ENCODE results near the gene CNDP1. TPM values are rescaled to one million over a fixed set of nuclear protein-coding genes. Genes with fewer than 3 reads are reported as not detected.

Gene CNDP1
- polyA plus RNA-seq, 1 donor from 2014 or later, result 2.1 TPM

DNA sequence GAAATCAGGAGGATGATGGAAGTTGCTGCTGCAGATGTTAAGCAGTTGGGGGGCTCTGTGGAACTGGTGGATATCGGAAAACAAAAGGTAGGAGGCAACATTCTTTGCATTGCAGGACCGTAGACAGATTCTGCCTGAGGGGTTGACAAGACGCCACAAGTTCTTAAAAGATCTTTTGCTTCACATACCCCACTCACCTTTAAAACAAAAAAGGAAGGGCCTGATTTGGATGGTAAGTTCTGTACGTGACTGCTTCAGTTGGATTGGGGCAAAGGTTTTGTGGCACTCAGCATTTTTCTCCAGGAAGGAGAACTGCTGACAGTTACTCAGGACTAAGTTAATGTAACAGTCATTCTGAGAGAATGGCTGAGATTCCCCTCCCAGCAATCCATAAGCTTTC lies 32.9 kb upstream of the CNDP1 start:
- no peak overlapping the region for H2AFZ ChIP-seq (ENCODE audit: low read depth, low read length)
- H3K9me3 ChIP-seq (ENCODE audit: low read length), result no peaks in the 10 kb centered on the region
- H3K4me2 ChIP-seq (ENCODE audit: low read length), result no peak overlapping the region
- no peaks in the 10 kb centered on the region for H3K27me3 ChIP-seq (ENCODE audit: insufficient read depth, low read depth, low read length)
- no peak overlapping the region for H3K27ac ChIP-seq (ENCODE audit: low read length)
- no peak overlapping the region for H3K4me3 ChIP-seq (ENCODE audit: low read length)
- peaks cover 21% of the 10 kb centered on the region for H3K79me2 ChIP-seq (replicated peaks; ENCODE audit: insufficient read depth, low read length)
- no peaks in the 10 kb centered on the region for H4K20me1 ChIP-seq (ENCODE audit: insufficient read depth)
- H3F3A ChIP-seq (ENCODE audit: insufficient read depth, low read length, poor library complexity, severe bottlenecking), result no peaks in the 10 kb centered on the region
- TF ChIP-seq SMC3 (conservative IDR thresholded peaks at IDR 0.05; ENCODE audit: poor library complexity) (no peak), TAF1 (IDR thresholded peaks at IDR 0.05; ENCODE audit: low read depth) (no peak)
- H3K9me2 ChIP-seq (ENCODE audit: insufficient read depth, low read length), result no peaks in the 10 kb centered on the region
- H3K36me3 ChIP-seq (ENCODE audit: insufficient read depth, low read length), result no peaks in the 10 kb centered on the region
- H3K9ac ChIP-seq (ENCODE audit: low read length), result no peak overlapping the region

DNA sequence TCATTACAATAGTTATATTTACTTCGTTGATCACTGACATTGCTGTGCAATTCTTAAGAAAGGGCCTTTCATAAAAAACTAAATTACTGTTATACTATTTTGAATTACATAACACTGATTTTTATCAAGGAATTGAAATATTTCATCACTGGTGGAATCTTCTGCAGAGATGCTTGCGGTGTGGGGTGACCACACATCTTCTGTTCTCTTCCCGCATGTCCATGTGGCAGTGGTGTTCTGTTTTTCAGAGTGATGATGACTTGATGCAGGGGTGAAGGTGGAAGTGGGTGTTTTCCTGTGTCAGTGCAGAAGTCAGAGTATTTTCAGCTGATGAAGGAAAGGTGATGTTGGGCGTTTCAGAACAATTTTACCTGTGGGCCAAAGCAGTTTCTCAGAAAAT lies 31.2 kb upstream of the CNDP1 start:
- no peaks in the 10 kb centered on the region for H3K9me3 ChIP-seq (ENCODE audit: low read length)
- H3K27ac ChIP-seq (ENCODE audit: low read length), result no peak overlapping the region
- no peaks in the 10 kb centered on the region for H3K36me3 ChIP-seq (ENCODE audit: insufficient read depth, low read length)

DNA sequence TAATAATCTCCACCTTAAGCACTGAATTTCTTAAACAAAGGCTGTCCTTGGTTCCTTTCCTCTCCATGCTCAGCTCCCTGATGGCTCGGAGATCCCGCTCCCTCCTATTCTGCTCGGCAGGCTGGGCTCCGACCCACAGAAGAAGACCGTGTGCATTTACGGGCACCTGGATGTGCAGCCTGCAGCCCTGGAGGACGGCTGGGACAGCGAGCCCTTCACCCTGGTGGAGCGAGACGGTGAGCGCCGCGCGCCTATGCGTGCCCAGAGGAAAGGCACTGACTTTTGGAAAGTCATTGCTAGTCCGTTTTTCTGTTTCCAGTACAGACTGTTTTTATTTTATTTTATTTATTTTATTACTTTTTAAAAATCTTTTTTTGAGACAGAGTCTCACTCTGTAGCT lies 28.5 kb upstream of the CNDP1 start:
- Histone ChIP-seq H4K20me1 (ENCODE audit: insufficient read depth) (no peaks in the 10 kb centered on the region), H3K36me3 (ENCODE audit: insufficient read depth, low read length) (no peaks in the 10 kb centered on the region), H3K79me2 (replicated peaks; ENCODE audit: insufficient read depth, low read length) (no peaks in the 10 kb centered on the region), H3K4me2 (ENCODE audit: low read length) (no peak overlapping the region), H3F3A (ENCODE audit: insufficient read depth, low read length, poor library complexity, severe bottlenecking) (no peaks in the 10 kb centered on the region), H3K27me3 (ENCODE audit: insufficient read depth, low read depth, low read length) (no peaks in the 10 kb centered on the region), H3K4me3 (ENCODE audit: low read length) (no peak overlapping the region), H2AFZ (ENCODE audit: low read depth, low read length) (no peak overlapping the region), H3K9me3 (ENCODE audit: low read length) (no peaks in the 10 kb centered on the region), H3K9me2 (ENCODE audit: insufficient read depth, low read length) (no peaks in the 10 kb centered on the region), H3K27ac (ENCODE audit: low read length) (no peak overlapping the region), H3K9ac (ENCODE audit: low read length) (no peak overlapping the region)
- TF ChIP-seq, protein P1, sequence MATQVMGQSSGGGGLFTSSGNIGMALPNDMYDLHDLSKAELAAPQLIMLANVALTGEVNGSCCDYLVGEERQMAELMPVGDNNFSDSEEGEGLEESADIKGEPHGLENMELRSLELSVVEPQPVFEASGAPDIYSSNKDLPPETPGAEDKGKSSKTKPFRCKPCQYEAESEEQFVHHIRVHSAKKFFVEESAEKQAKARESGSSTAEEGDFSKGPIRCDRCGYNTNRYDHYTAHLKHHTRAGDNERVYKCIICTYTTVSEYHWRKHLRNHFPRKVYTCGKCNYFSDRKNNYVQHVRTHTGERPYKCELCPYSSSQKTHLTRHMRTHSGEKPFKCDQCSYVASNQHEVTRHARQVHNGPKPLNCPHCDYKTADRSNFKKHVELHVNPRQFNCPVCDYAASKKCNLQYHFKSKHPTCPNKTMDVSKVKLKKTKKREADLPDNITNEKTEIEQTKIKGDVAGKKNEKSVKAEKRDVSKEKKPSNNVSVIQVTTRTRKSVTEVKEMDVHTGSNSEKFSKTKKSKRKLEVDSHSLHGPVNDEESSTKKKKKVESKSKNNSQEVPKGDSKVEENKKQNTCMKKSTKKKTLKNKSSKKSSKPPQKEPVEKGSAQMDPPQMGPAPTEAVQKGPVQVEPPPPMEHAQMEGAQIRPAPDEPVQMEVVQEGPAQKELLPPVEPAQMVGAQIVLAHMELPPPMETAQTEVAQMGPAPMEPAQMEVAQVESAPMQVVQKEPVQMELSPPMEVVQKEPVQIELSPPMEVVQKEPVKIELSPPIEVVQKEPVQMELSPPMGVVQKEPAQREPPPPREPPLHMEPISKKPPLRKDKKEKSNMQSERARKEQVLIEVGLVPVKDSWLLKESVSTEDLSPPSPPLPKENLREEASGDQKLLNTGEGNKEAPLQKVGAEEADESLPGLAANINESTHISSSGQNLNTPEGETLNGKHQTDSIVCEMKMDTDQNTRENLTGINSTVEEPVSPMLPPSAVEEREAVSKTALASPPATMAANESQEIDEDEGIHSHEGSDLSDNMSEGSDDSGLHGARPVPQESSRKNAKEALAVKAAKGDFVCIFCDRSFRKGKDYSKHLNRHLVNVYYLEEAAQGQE (IDR thresholded peaks at IDR 0.05; ENCODE audit: borderline replicate concordance), result no peak
- TF ChIP-seq SMC3 (conservative IDR thresholded peaks at IDR 0.05; ENCODE audit: poor library complexity) (no peak), TAF1 (IDR thresholded peaks at IDR 0.05; ENCODE audit: low read depth) (no peak), POLR2AphosphoS5 (IDR thresholded peaks at IDR 0.05) (no peak), EP300 (conservative IDR thresholded peaks at IDR 0.05; ENCODE audit: poor library complexity, severe bottlenecking) (no peak), EZH2 (IDR thresholded peaks at IDR 0.05; ENCODE audit: borderline replicate concordance, insufficient read depth, low read length, poor library complexity, severe bottlenecking) (no peak)
- TF ChIP-seq, protein P2, sequence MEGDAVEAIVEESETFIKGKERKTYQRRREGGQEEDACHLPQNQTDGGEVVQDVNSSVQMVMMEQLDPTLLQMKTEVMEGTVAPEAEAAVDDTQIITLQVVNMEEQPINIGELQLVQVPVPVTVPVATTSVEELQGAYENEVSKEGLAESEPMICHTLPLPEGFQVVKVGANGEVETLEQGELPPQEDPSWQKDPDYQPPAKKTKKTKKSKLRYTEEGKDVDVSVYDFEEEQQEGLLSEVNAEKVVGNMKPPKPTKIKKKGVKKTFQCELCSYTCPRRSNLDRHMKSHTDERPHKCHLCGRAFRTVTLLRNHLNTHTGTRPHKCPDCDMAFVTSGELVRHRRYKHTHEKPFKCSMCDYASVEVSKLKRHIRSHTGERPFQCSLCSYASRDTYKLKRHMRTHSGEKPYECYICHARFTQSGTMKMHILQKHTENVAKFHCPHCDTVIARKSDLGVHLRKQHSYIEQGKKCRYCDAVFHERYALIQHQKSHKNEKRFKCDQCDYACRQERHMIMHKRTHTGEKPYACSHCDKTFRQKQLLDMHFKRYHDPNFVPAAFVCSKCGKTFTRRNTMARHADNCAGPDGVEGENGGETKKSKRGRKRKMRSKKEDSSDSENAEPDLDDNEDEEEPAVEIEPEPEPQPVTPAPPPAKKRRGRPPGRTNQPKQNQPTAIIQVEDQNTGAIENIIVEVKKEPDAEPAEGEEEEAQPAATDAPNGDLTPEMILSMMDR (IDR thresholded peaks at IDR 0.05; ENCODE audit: poor library complexity, severe bottlenecking), result no peak

More for the DNA sequence above, 31.2 kb upstream of the CNDP1 start:
- no peaks in the 10 kb centered on the region for H4K20me1 ChIP-seq (ENCODE audit: insufficient read depth)
- peaks cover 6% of the 10 kb centered on the region for H3K79me2 ChIP-seq (replicated peaks; ENCODE audit: insufficient read depth, low read length)
- H3K27me3 ChIP-seq (ENCODE audit: insufficient read depth, low read depth, low read length), result no peaks in the 10 kb centered on the region
- H3K9ac ChIP-seq (ENCODE audit: low read length), result no peak overlapping the region
- H3F3A ChIP-seq (ENCODE audit: insufficient read depth, low read length, poor library complexity, severe bottlenecking), result no peaks in the 10 kb centered on the region
- H3K4me2 ChIP-seq (ENCODE audit: low read length), result no peak overlapping the region
- TF ChIP-seq, protein P1 (IDR thresholded peaks at IDR 0.05; ENCODE audit: borderline replicate concordance), result no peak
- TF ChIP-seq, protein P2 (IDR thresholded peaks at IDR 0.05; ENCODE audit: poor library complexity, severe bottlenecking), result no peak
- TF ChIP-seq POLR2AphosphoS5 (IDR thresholded peaks at IDR 0.05), result no peak
- TF ChIP-seq TAF1 (IDR thresholded peaks at IDR 0.05; ENCODE audit: low read depth), result no peak
- no peaks in the 10 kb centered on the region for H3K9me2 ChIP-seq (ENCODE audit: insufficient read depth, low read length)
- H2AFZ ChIP-seq (ENCODE audit: low read depth, low read length), result no peak overlapping the region
- H3K4me3 ChIP-seq (ENCODE audit: low read length), result no peak overlapping the region
